GM12874 (cell line): ENCODE data around the gene KCNH2.

ENCODE experiments used
- CTCF ChIP-seq: IDR thresholded peaks from 2 replicates; pipeline ENCODE4 v1.5.1; 2011; ENCODE audit warnings: low read depth, mild to moderate bottlenecking, control low read depth, low read length, moderate library complexity; ENCODE audit not compliant: insufficient read depth

The KCNH2 gene

GRCh38 chr7:150951521-150951920 is 26.6 kb downstream of the KCNH2 start:
- no peak for TF ChIP-seq CTCF

GRCh38 chr7:150951181-150951520 is 27.0 kb downstream of the KCNH2 start:
- no peak for TF ChIP-seq CTCF

GRCh38 chr7:150950496-150951180 is 27.5 kb downstream of the KCNH2 start:
- TF ChIP-seq CTCF: no peak

GRCh38 chr7:150949971-150950491 is 28.1 kb downstream of the KCNH2 start:
- TF ChIP-seq CTCF: no peak

- no peak for TF ChIP-seq CTCF
Measured at GRCh38 chr7:150949564-150949963, 28.6 kb downstream of the KCNH2 start.

- no peak for TF ChIP-seq CTCF
Measured at GRCh38 chr7:150948791-150949251, 29.3 kb downstream of the KCNH2 start.

GRCh38 chr7:150947761-150948651 is 30.1 kb downstream of the KCNH2 start:
- TF ChIP-seq CTCF: no peak
